DND-41 (cell line): ENCODE results near the gene IFT43.

Source experiments
- EZH2 ChIP-seq: IDR thresholded peaks from 3 replicates; pipeline ENCODE4 v1.6.1; 2012; ENCODE audit warnings: borderline replicate concordance, low read depth, mild to moderate bottlenecking, moderate library complexity, low read length, inconsistent platforms; ENCODE audit not compliant: severe bottlenecking
- TF ChIP-seq, protein P1 (sequence below): IDR thresholded peaks from 2 replicates; pipeline ENCODE4 v1.5.1; 2012; ENCODE audit warnings: borderline replicate concordance, low read length, moderate library complexity, mild to moderate bottlenecking; ENCODE audit not compliant: poor library complexity, severe bottlenecking; ENCODE audit errors: extremely low read depth

DNA sequence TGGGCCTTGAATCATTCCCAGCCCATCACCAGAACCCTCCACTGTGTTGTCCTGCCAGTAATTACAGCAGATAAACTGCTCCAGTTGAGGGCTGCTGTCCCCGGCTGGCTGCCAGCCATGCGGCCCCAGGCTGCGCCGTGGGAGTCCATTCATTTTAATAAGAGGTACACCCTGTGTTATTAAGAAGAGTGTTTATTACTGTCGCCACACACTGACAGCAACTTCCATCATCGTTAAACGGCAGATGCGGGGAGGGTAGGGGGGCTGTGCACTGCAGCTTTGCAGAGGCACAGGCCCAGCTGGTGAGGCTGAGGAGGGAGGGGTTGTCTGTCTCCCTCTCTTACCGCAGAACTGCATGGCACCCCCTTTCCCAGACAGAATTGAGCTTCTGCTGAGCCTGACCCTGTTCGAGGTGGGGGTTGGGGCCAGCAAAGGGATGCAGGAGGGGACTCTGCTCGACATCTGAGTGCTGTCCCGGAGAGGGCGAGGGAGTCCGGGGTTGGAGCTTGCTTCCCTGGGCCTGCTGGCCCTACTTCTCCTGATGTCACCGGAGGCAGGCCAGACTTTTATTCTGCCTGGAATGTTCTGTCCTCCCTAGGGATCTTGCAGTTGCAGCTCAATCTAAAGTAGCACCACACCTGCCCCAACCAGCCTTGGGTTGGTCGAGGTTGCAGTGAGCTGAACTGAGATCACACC, 132.4 kb downstream of the IFT43 start:
- TF ChIP-seq, protein P1, sequence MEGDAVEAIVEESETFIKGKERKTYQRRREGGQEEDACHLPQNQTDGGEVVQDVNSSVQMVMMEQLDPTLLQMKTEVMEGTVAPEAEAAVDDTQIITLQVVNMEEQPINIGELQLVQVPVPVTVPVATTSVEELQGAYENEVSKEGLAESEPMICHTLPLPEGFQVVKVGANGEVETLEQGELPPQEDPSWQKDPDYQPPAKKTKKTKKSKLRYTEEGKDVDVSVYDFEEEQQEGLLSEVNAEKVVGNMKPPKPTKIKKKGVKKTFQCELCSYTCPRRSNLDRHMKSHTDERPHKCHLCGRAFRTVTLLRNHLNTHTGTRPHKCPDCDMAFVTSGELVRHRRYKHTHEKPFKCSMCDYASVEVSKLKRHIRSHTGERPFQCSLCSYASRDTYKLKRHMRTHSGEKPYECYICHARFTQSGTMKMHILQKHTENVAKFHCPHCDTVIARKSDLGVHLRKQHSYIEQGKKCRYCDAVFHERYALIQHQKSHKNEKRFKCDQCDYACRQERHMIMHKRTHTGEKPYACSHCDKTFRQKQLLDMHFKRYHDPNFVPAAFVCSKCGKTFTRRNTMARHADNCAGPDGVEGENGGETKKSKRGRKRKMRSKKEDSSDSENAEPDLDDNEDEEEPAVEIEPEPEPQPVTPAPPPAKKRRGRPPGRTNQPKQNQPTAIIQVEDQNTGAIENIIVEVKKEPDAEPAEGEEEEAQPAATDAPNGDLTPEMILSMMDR = no peak
- no peak for TF ChIP-seq EZH2
